Spleen (tissue), 7 donors: Measurements from ENCODE around the gene TBX1.

Experiments
- POLR2A ChIP-seq, 3 donors: fragments of 450-650 bp; IDR thresholded peaks; one replicate each; pipeline ENCODE4 v1.5.1; 2017; ENCODE audit warnings: antibody characterized with exemption in 3 of 3, mild to moderate bottlenecking in 1 of 3
- POLR2AphosphoS5 ChIP-seq, 3 donors: sonication (generic); formaldehyde crosslinking; IDR thresholded peaks; one replicate each; pipeline ENCODE4 v1.5.1; 2017; ENCODE audit warnings: antibody characterized with exemption in 3 of 3
- TF ChIP-seq, protein P1 (sequence below), 11 experiments: fragments of 200-600 bp in 7 of 11; fragments of 450-650 bp in 4 of 11; sonication (generic) in 4 of 11; IDR thresholded peaks in 8 of 11; conservative IDR thresholded peaks in 3 of 11; 1 replicate in 7 of 11; 2 replicates in 4 of 11; pipeline versions ENCODE4 v1.4.0 to v1.8.0; 2016 to 2021; ENCODE audit warnings: antibody characterized with exemption in 11 of 11, inconsistent platforms in 4 of 11, mild to moderate bottlenecking in 1 of 11
- donor health status: DM: no; HTN: no; CAD: no; lungs with moderate emphysema.
- donor health status: DM: no; HTN: no; CAD: no.
- donor health status: DM: no; HTN: no; CAD: no.

DNA sequence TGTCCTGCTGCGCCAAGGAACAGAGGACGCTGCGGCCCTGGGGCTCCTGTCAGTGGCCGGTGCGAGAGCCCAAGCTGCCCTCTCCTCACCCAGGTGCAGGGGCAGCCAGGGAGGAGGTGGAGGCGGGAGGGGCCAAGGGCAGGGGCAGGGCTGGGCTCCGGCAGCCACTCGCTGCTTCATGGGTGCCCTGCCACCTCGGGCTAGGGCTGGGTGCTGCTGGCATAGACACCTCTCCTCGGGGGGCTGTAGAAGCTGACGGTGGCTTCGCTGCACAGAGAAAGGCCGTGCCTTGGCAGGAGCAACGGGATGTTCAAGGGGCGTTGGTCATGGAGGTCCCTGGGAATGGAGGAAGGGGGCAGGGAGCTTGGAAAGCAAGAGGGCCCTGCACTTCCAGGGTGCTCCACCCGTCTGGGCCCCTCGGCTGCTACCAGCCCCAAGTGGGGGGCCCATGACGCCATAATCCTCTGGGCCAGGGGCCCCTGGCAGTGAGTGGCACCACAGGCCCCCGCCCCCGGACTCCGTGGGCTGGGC lies 1.6 kb upstream of the TBX1 start:
- TF ChIP-seq, protein P1, sequence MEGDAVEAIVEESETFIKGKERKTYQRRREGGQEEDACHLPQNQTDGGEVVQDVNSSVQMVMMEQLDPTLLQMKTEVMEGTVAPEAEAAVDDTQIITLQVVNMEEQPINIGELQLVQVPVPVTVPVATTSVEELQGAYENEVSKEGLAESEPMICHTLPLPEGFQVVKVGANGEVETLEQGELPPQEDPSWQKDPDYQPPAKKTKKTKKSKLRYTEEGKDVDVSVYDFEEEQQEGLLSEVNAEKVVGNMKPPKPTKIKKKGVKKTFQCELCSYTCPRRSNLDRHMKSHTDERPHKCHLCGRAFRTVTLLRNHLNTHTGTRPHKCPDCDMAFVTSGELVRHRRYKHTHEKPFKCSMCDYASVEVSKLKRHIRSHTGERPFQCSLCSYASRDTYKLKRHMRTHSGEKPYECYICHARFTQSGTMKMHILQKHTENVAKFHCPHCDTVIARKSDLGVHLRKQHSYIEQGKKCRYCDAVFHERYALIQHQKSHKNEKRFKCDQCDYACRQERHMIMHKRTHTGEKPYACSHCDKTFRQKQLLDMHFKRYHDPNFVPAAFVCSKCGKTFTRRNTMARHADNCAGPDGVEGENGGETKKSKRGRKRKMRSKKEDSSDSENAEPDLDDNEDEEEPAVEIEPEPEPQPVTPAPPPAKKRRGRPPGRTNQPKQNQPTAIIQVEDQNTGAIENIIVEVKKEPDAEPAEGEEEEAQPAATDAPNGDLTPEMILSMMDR (IDR thresholded peaks at IDR 0.05 in 8 of 11, conservative IDR thresholded peaks at IDR 0.05 in 3 of 11), result no peak
- no peak for TF ChIP-seq POLR2AphosphoS5 (IDR thresholded peaks at IDR 0.05)
- TF ChIP-seq POLR2A (IDR thresholded peaks at IDR 0.05), result no peak
